Dendritic cell treated with granulocyte-macrophage colony-stimulating factor and Interleukin-4, amounts not matched to agents 40 ng/mL and 50 ng/mL, for 4 days (primary cell): ENCODE measurements around the gene SSPN.

Experiments used
- H3K27ac Mint-ChIP-seq: one replicate; pipeline ENCODE4 v1.8.0; 2022; ENCODE audit warnings: mild to moderate bottlenecking, mixed read lengths
- H3K27me3 Mint-ChIP-seq: one replicate; pipeline ENCODE4 v1.8.0; 2022; ENCODE audit warnings: mild to moderate bottlenecking, mixed read lengths
- H3K36me3 Mint-ChIP-seq: one replicate; pipeline ENCODE4 v1.8.0; 2022; ENCODE audit warnings: low read depth, mixed read lengths
- H3K4me1 Mint-ChIP-seq: one replicate; pipeline ENCODE4 v1.8.0; 2022; ENCODE audit warnings: low read depth, mixed read lengths
- H3K4me3 Mint-ChIP-seq: one replicate; pipeline ENCODE4 v1.8.0; 2022; ENCODE audit warnings: mild to moderate bottlenecking, moderate library complexity, mixed read lengths
- H3K9me3 Mint-ChIP-seq: one replicate; pipeline ENCODE4 v1.8.0; 2022; ENCODE audit warnings: mixed read lengths
- intact Hi-C: fragments of 100-400 bp; cut with micrococcal nuclease; formaldehyde crosslinking; loops from one replicate; pipeline ENCODE4 v1.15.0; 2022

The SSPN gene

GRCh38 chr12:26246483-26247164 is 51.3 kb downstream of the SSPN start:
- peaks cover 9% of the 10 kb centered on the region for H3K9me3 Mint-ChIP-seq
- H3K36me3 Mint-ChIP-seq: no peaks in the 10 kb centered on the region
- no peak overlapping the region for H3K4me3 Mint-ChIP-seq
- H3K27me3 Mint-ChIP-seq: peaks cover 10% of the 10 kb centered on the region
- intact Hi-C loops: no loop called here
- H3K27ac Mint-ChIP-seq: no peak overlapping the region
- H3K4me1 Mint-ChIP-seq: peaks cover 10% of the 10 kb centered on the region

- intact Hi-C loops: no loop called here
- H3K4me1 Mint-ChIP-seq: peaks cover 10% of the 10 kb centered on the region
- H3K27me3 Mint-ChIP-seq: peaks cover 10% of the 10 kb centered on the region
- H3K4me3 Mint-ChIP-seq: no peak overlapping the region
- H3K36me3 Mint-ChIP-seq: no peaks in the 10 kb centered on the region
- H3K27ac Mint-ChIP-seq: no peak overlapping the region
- H3K9me3 Mint-ChIP-seq: peaks cover 9% of the 10 kb centered on the region
Observed at GRCh38 chr12:26247873-26248272, 52.5 kb downstream of the SSPN start.

GRCh38 chr12:26250801-26251200 is 55.4 kb downstream of the SSPN start:
- H3K27me3 Mint-ChIP-seq: peaks cover 3% of the 10 kb centered on the region
- no peak overlapping the region for H3K4me3 Mint-ChIP-seq
- peaks cover 9% of the 10 kb centered on the region for H3K9me3 Mint-ChIP-seq
- no peaks in the 10 kb centered on the region for H3K36me3 Mint-ChIP-seq
- intact Hi-C loops: no loop called here
- no peaks in the 10 kb centered on the region for H3K4me1 Mint-ChIP-seq
- H3K27ac Mint-ChIP-seq: no peak overlapping the region

- Mint-ChIP-seq H3K4me3 (no peak overlapping the region), H3K27ac (no peak overlapping the region), H3K27me3 (peaks cover under 1% of the 10 kb centered on the region), H3K4me1 (no peaks in the 10 kb centered on the region), H3K36me3 (no peaks in the 10 kb centered on the region), H3K9me3 (peaks cover 15% of the 10 kb centered on the region)
- intact Hi-C loops: no loop called here
Observed at GRCh38 chr12:26251600-26251999, 56.2 kb downstream of the SSPN start.

GRCh38 chr12:26252946-26253345 is 57.6 kb downstream of the SSPN start:
- Mint-ChIP-seq H3K9me3 (peaks cover 29% of the 10 kb centered on the region), H3K27ac (no peak overlapping the region), H3K36me3 (no peaks in the 10 kb centered on the region), H3K4me3 (no peak overlapping the region), H3K4me1 (no peaks in the 10 kb centered on the region), H3K27me3 (no peaks in the 10 kb centered on the region)
- intact Hi-C loops: no loop called here

- H3K27me3 Mint-ChIP-seq: peaks cover 6% of the 10 kb centered on the region
- peaks cover 35% of the 10 kb centered on the region for H3K9me3 Mint-ChIP-seq
- no peak overlapping the region for H3K27ac Mint-ChIP-seq
- intact Hi-C loops: no loop called here
- H3K4me3 Mint-ChIP-seq: no peak overlapping the region
- no peaks in the 10 kb centered on the region for H3K36me3 Mint-ChIP-seq
- H3K4me1 Mint-ChIP-seq: no peaks in the 10 kb centered on the region
Observed at GRCh38 chr12:26255893-26256645, 60.7 kb downstream of the SSPN start.

- Mint-ChIP-seq H3K27ac (no peak overlapping the region), H3K9me3 (peaks cover 1% of the 10 kb centered on the region), H3K27me3 (no peaks in the 10 kb centered on the region), H3K4me1 (no peaks in the 10 kb centered on the region), H3K36me3 (no peaks in the 10 kb centered on the region), H3K4me3 (no peak overlapping the region)
- intact Hi-C loops: no loop called here
Observed at GRCh38 chr12:26264215-26264838, 69.0 kb downstream of the SSPN start.

GRCh38 chr12:26265606-26266005 is 70.2 kb downstream of the SSPN start:
- Mint-ChIP-seq H3K27ac (no peak overlapping the region), H3K36me3 (no peaks in the 10 kb centered on the region), H3K27me3 (no peaks in the 10 kb centered on the region), H3K4me1 (no peaks in the 10 kb centered on the region), H3K9me3 (no peaks in the 10 kb centered on the region), H3K4me3 (no peak overlapping the region)
- intact Hi-C loops: no loop called here

GRCh38 chr12:26266881-26267280 is 71.5 kb downstream of the SSPN start:
- Mint-ChIP-seq H3K4me3 (no peak overlapping the region), H3K4me1 (peaks cover 9% of the 10 kb centered on the region), H3K27ac (no peak overlapping the region), H3K27me3 (peaks cover 8% of the 10 kb centered on the region), H3K9me3 (no peaks in the 10 kb centered on the region), H3K36me3 (no peaks in the 10 kb centered on the region)
- intact Hi-C loops: no loop called here

GRCh38 chr12:26268841-26269561 is 73.6 kb downstream of the SSPN start:
- no peak overlapping the region for H3K27ac Mint-ChIP-seq
- no peaks in the 10 kb centered on the region for H3K9me3 Mint-ChIP-seq
- no peaks in the 10 kb centered on the region for H3K36me3 Mint-ChIP-seq
- no peak overlapping the region for H3K4me3 Mint-ChIP-seq
- H3K27me3 Mint-ChIP-seq: peaks cover 19% of the 10 kb centered on the region
- intact Hi-C loops: no loop called here
- peaks cover 23% of the 10 kb centered on the region for H3K4me1 Mint-ChIP-seq

GRCh38 chr12:26269562-26270284 is 74.3 kb downstream of the SSPN start:
- intact Hi-C loops: loop anchor here (5.0 kb wide), 1 partner anchor 147 kb away; no protein-coding TSS in a partner anchor
- no peak overlapping the region for H3K4me3 Mint-ChIP-seq
- H3K27ac Mint-ChIP-seq: no peak overlapping the region
- H3K4me1 Mint-ChIP-seq: peaks cover 31% of the 10 kb centered on the region
- no peaks in the 10 kb centered on the region for H3K9me3 Mint-ChIP-seq
- peaks cover 22% of the 10 kb centered on the region for H3K27me3 Mint-ChIP-seq
- H3K36me3 Mint-ChIP-seq: no peaks in the 10 kb centered on the region

GRCh38 chr12:26271024-26271423 is 75.7 kb downstream of the SSPN start:
- Mint-ChIP-seq H3K27me3 (peaks cover 22% of the 10 kb centered on the region), H3K36me3 (no peaks in the 10 kb centered on the region), H3K4me3 (no peak overlapping the region), H3K4me1 (peaks cover 44% of the 10 kb centered on the region), H3K27ac (no peak overlapping the region), H3K9me3 (no peaks in the 10 kb centered on the region)
- intact Hi-C loops: loop anchor here (5.0 kb wide), 1 partner anchor 149 kb away; no protein-coding TSS in a partner anchor

- Mint-ChIP-seq H3K4me3 (no peak overlapping the region), H3K9me3 (no peaks in the 10 kb centered on the region)
- intact Hi-C loops: loop anchor here (5.0 kb wide), 1 partner anchor 150 kb away; no protein-coding TSS in a partner anchor
Observed at GRCh38 chr12:26271889-26272492, 76.6 kb downstream of the SSPN start.

More at GRCh38 chr12:26271889-26272492, 76.6 kb downstream of the SSPN start:
- Mint-ChIP-seq H3K27me3 (peaks cover 22% of the 10 kb centered on the region), H3K4me1 (peaks cover 49% of the 10 kb centered on the region), H3K27ac (no peak overlapping the region), H3K36me3 (no peaks in the 10 kb centered on the region)
